Measurements from ENCODE around the gene TRIO.
"Not testable (repeated sequence)": the region's sequence is repeated elsewhere in the genome, so short reads cannot be mapped to it uniquely, and the experiment has no call there.

TRIO gene

DNA sequence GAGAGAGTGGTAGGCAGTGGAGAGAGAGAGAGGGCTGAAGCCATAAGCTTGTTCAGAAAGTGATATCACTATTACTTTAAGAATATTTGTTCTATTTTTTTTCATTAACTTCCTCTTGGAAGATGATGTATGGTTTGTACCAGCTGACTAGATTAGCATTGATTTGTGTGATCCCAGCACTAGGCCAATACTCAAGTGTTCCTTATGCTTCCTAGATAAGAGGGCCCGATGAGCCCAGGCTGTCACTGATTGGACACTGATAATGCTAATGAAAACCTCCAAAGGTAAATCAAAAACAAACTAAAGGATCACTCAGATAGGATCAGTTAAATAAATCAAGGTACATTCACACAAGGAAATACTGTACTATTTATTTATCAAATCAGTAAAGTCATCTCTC, 385.8 kb downstream of the TRIO start:
- no peak for DNase-seq (ENCODE audit: low read depth, low spot score)

DNA sequence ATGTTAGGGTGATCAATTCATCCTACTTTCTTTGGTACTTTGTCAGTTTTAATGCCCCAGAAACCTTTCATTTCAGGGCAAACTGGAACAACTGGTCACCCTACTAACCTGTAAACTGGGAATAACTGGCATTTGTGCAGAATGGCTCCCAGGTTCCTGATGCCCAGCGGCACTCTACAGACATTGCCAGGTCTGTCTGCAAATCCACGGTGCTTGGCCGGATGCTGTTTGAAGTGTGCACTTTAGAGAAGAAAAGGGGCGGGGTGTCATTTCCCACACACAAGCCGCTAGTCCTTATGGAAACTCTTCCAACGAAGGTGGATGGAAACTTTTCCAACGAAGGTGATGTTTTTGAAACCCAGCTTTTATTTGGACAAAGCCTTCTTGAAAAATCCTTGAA, 388.5 kb downstream of the TRIO start:
- DNase-seq (ENCODE audit: low read depth, low spot score): no peak

- no peak for DNase-seq (ENCODE audit: low read depth, low spot score)
Observed at GRCh38 chr5:14532180-14532579, 389.0 kb downstream of the TRIO start.

- no peak for DNase-seq (ENCODE audit: low read depth, low spot score)
Observed at GRCh38 chr5:14534773-14535172, 391.6 kb downstream of the TRIO start.

DNA sequence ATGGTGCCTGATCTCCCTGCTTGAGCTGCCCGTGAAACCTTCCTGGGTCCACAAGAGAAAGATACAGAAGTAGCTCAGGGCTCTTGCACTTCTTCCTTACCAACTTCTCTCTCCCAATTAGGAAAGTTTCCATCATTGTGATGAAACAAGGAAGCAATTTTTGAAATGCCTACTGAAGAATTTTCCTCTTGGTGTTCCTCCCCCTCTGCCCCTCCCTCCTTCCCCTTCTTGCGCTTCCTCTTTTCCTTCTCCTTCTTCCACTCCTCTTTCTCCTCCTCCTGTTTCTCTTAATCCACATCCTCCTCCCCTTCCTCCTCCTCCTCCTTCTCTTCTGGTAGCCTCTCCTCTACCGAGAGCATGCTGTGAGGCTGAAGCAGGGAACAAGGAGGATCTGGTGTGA, 402.2 kb downstream of the TRIO start:
- no peak for DNase-seq (ENCODE audit: low read depth, low spot score)

- DNase-seq (ENCODE audit: low read depth, low spot score): no peak
Observed at GRCh38 chr5:14545862-14546261, 402.7 kb downstream of the TRIO start.

GRCh38 chr5:14547666-14548065, 404.5 kb downstream of the TRIO start:
- DNase-seq (ENCODE audit: low read depth, low spot score): no peak

- DNase-seq (ENCODE audit: low read depth, low spot score): no peak
Observed at GRCh38 chr5:14551211-14551610, 408.1 kb downstream of the TRIO start.

- DNase-seq (ENCODE audit: low read depth, low spot score): no peak
Observed at GRCh38 chr5:14552017-14552416, 408.9 kb downstream of the TRIO start.

DNA sequence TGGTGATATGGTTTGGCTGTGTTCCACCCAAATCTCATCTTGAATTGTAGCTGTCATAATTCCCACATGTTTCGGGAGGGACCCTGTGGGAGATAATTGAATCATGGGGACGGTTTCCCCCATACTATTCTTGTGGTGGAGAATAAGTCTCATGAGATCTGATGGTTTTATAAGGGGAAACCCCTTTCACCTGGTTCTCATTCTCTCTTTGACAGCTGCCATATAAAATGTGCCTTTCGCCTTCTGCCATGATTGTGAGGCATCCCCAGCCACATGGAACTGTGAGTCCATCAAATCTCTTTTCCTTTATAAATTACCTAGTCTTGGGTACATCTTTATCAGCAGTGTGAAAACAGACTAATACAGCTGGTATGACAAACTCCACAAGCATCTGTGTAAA, 411.1 kb downstream of the TRIO start:
- DNase-seq (ENCODE audit: low read depth, low spot score): not testable (repeated sequence)

- DNase-seq (ENCODE audit: low read depth, low spot score): no peak
Observed at GRCh38 chr5:14556015-14556414, 412.9 kb downstream of the TRIO start.

GRCh38 chr5:14557203-14557770, 414.1 kb downstream of the TRIO start:
- no peak for DNase-seq (ENCODE audit: low read depth, low spot score)

DNA sequence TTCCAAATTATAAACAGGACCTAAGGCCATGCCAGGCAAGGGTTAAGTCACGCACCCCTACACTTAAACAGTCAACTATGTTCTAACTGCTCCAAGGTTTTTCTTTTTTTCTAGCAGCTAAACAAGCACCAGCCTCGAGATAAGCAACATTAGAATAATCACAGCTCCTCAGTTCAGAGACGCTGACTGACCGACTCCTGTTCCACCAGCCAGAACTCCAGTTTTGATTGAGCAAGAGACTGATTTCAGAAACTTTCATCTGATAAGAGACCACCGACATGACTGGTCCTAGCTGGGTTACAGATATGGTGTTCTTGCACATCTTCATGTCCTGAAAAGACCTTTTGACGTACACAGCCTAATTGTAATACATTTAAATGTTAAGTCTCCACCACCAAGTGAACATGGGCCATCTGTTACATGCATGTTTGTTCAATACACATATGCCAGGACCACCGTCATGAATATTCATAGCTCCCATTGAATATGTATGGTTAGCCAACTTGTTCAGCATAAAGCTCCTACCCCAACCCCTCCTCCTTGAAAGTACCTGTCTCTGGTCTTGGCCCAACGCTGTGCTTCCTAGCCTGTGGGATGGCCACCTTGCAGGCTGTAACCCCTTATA, 414.8 kb downstream of the TRIO start:
- DNase-seq (ENCODE audit: low read depth, low spot score): no peak

Measured in smooth muscle cell of the brain vasculature (primary cell).